Endothelial cell of umbilical vein (primary cell): ENCODE measurements around the gene CYP11A1.

Experiments used
- EZH2 ChIP-seq: IDR thresholded peaks from 2 replicates; pipeline ENCODE4 v1.6.1; 2012; ENCODE audit warnings: borderline replicate concordance, low read depth, mild to moderate bottlenecking, moderate library complexity, low read length, inconsistent platforms; ENCODE audit not compliant: severe bottlenecking
- JUN ChIP-seq: IDR thresholded peaks from 2 replicates; pipeline ENCODE4 v1.6.1; 2011; ENCODE audit warnings: borderline replicate concordance, low read depth; ENCODE audit not compliant: insufficient read length, insufficient read depth
- MYC ChIP-seq: IDR thresholded peaks from one replicate; pipeline ENCODE4 v1.6.1; 2011; ENCODE audit warnings: mild to moderate bottlenecking, low read depth, low read length
- POLR2A ChIP-seq: IDR thresholded peaks from 2 replicates; pipeline ENCODE4 v1.6.1; 2012; ENCODE audit warnings: low read depth, mild to moderate bottlenecking, control low read depth, low read length
- POLR2AphosphoS5 ChIP-seq: IDR thresholded peaks from 2 replicates; pipeline ENCODE4 v1.6.1; 2012; ENCODE audit warnings: low read depth, mild to moderate bottlenecking, control low read depth, low read length, moderate library complexity; ENCODE audit not compliant: insufficient read depth
- TF ChIP-seq, protein P1 (sequence below), 2 donors: IDR thresholded peaks; 1 replicate in 1 of 2; 2 replicates in 1 of 2; pipeline ENCODE4 v1.5.1; 2011; ENCODE audit warnings: low read length in 2 of 2, mild to moderate bottlenecking in 2 of 2, moderate library complexity in 2 of 2, control low read depth in 1 of 2, inconsistent platforms in 1 of 2, low read depth in 1 of 2; ENCODE audit not compliant: insufficient read depth in 1 of 2; ENCODE audit errors: extremely low read depth in 1 of 2
- TF ChIP-seq, protein P2 (sequence below): IDR thresholded peaks from 2 replicates; pipeline ENCODE4 v1.6.1; 2011; ENCODE audit not compliant: insufficient read depth, insufficient read length

DNA sequence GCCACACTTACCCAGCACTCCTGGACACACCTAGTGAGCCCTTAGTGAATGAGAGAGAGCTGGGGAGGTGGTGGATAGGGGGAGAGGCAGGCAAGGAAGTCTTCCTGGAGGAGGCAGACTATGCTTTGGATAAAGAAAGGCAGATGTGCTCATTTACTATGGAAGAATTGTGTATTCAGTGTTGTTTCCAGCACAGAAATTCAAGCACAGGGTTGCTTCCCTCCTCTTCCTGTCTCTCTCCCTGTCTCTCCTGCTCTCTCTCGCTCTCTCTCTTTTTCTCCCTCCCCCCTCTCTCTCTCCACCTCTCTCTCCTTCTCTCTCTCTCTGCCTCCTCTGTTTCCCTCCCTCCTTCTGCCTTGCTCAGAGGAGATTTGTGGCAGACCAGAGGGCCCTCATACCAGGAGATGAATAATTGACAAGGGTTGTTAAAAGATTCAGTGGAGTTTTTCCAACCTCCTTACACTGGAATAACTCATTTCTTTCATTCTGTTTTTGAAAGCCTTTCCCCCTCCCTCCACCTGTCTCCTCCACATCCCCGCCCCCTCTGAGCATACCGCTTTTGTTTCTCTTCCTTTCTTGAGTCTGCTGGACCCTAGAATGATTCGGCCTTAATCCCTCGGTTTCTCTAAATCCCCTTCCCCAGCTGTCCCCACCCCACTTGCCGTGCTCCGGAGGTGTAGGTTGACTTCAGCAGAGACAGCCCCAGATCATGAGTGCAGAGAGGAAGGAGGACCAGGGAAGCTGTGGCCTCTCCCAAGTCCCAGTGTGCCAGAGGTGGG is 65.7 kb downstream of the CYP11A1 start:
- TF ChIP-seq, protein P1, sequence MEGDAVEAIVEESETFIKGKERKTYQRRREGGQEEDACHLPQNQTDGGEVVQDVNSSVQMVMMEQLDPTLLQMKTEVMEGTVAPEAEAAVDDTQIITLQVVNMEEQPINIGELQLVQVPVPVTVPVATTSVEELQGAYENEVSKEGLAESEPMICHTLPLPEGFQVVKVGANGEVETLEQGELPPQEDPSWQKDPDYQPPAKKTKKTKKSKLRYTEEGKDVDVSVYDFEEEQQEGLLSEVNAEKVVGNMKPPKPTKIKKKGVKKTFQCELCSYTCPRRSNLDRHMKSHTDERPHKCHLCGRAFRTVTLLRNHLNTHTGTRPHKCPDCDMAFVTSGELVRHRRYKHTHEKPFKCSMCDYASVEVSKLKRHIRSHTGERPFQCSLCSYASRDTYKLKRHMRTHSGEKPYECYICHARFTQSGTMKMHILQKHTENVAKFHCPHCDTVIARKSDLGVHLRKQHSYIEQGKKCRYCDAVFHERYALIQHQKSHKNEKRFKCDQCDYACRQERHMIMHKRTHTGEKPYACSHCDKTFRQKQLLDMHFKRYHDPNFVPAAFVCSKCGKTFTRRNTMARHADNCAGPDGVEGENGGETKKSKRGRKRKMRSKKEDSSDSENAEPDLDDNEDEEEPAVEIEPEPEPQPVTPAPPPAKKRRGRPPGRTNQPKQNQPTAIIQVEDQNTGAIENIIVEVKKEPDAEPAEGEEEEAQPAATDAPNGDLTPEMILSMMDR (IDR thresholded peaks at IDR 0.05; ENCODE audit: extremely low read depth in 1 of 2, insufficient read depth in 1 of 2, low read depth in 1 of 2, low read length in 2 of 2) = no peak
- TF ChIP-seq POLR2AphosphoS5 (no peak), EZH2 (no peak), POLR2A (no peak), JUN (no peak), MYC (no peak)
- TF ChIP-seq, protein P2, sequence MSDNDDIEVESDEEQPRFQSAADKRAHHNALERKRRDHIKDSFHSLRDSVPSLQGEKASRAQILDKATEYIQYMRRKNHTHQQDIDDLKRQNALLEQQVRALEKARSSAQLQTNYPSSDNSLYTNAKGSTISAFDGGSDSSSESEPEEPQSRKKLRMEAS = no peak
